Loucy (cell line): Measurements from ENCODE around the gene ASPSCR1.

ENCODE experiments used
- CTCF ChIP-seq: fragments of 200-600 bp; sonication (generic); conservative IDR thresholded peaks from 2 replicates; pipeline ENCODE4 v1.5.1; 2014; ENCODE audit warnings: mild to moderate bottlenecking, antibody characterized with exemption, low read length
- EZH2phosphoT487 ChIP-seq: fragments of 200-600 bp; IDR thresholded peaks from 2 replicates; pipeline ENCODE4 v1.6.1; 2018; ENCODE audit warnings: antibody characterized with exemption, mild to moderate bottlenecking, moderate library complexity, borderline replicate concordance

- no peak for TF ChIP-seq CTCF
- TF ChIP-seq EZH2phosphoT487 = no peak
These were observed 47.4 kb downstream of the ASPSCR1 start for GRCh38 chr17:82024859-82025258.
